CD8-positive, alpha-beta memory T cell (primary cell): ENCODE data around the gene ATG14. TPM values are rescaled to one million over a fixed set of nuclear protein-coding genes. Genes with fewer than 3 reads are reported as not detected.

ENCODE experiments used
- CTCF ChIA-PET: fragments of 350-600 bp; sonication (Branson Sonifier 250); formaldehyde crosslinking; loops from one replicate; lab custom pipeline; 2021; ENCODE audit warnings: antibody characterized with exemption; lab: Charles Lee
- POLR2A ChIA-PET: fragments of 350-600 bp; sonication (Branson Sonifier 250); formaldehyde crosslinking; loops from one replicate; lab custom pipeline; 2021; ENCODE audit warnings: antibody characterized with exemption; lab: Charles Lee
- DNase-seq, 5 donors: peaks; one replicate each; pipeline versions ENCODE4 v3.0.0 to v3.0.0-alpha.2; 2020 to 2022; ENCODE audit warnings: mixed read lengths in 1 of 5
- H3K27ac ChIP-seq: one replicate; pipeline ENCODE4 v1.7.0; 2013; ENCODE audit warnings: low read depth, mild to moderate bottlenecking, low read length, moderate library complexity
- H3K27me3 ChIP-seq: 2 replicates; pipeline ENCODE4 v1.7.0; 2013; ENCODE audit warnings: low read length, mild to moderate bottlenecking; ENCODE audit not compliant: insufficient read depth, poor library complexity, severe bottlenecking
- H3K36me3 ChIP-seq: 2 replicates; pipeline ENCODE4 v1.7.0; 2013; ENCODE audit warnings: mild to moderate bottlenecking, low read length, moderate library complexity; ENCODE audit not compliant: insufficient read depth
- H3K4me1 ChIP-seq: 2 replicates; pipeline ENCODE4 v1.7.0; 2013; ENCODE audit warnings: mild to moderate bottlenecking, low read length, moderate library complexity; ENCODE audit not compliant: insufficient read depth
- H3K4me3 ChIP-seq: 2 replicates; pipeline ENCODE4 v1.7.0; 2013; ENCODE audit warnings: mild to moderate bottlenecking, low read length
- H3K9me3 ChIP-seq: 2 replicates; pipeline ENCODE4 v1.7.0; 2013; ENCODE audit warnings: mild to moderate bottlenecking, low read length
- H3K27ac Mint-ChIP-seq, 8 donors: one replicate each; pipeline ENCODE4 v1.8.0; 2020 to 2021; ENCODE audit warnings: mixed read lengths in 8 of 8, mild to moderate bottlenecking in 6 of 8, inconsistent platforms in 3 of 8, moderate library complexity in 3 of 8
- H3K27me3 Mint-ChIP-seq, 2 donors: one replicate each; pipeline ENCODE4 v1.8.0; 2020 to 2021; ENCODE audit warnings: mixed read lengths in 2 of 2, mild to moderate bottlenecking in 1 of 2, moderate library complexity in 1 of 2
- H3K36me3 Mint-ChIP-seq, 3 donors: one replicate each; pipeline ENCODE4 v1.8.0; 2020 to 2021; ENCODE audit warnings: mixed read lengths in 3 of 3, inconsistent platforms in 1 of 3, mild to moderate bottlenecking in 1 of 3
- H3K4me1 Mint-ChIP-seq, 3 donors: one replicate each; pipeline ENCODE4 v1.8.0; 2020 to 2021; ENCODE audit warnings: mixed read lengths in 3 of 3, inconsistent platforms in 1 of 3, mild to moderate bottlenecking in 1 of 3
- H3K4me3 Mint-ChIP-seq, 7 donors: one replicate each; pipeline ENCODE4 v1.8.0; 2020 to 2021; ENCODE audit warnings: mixed read lengths in 7 of 7, mild to moderate bottlenecking in 6 of 7, moderate library complexity in 4 of 7, inconsistent platforms in 2 of 7
- H3K9me3 Mint-ChIP-seq, 5 donors: one replicate each; pipeline ENCODE4 v1.8.0; 2020 to 2022; ENCODE audit warnings: mixed read lengths in 5 of 5, mild to moderate bottlenecking in 3 of 5, moderate library complexity in 2 of 5, inconsistent platforms in 1 of 5
- polyA plus RNA-seq: library from polyadenylated mRNA; unstranded; fragments of 300-500 nt; fragmentation: Illumina TruSeq; gene quantifications from one replicate; pipeline ENCODE4 v1.2.3, GENCODE V29; 2021
- total RNA-seq, 2 experiments: library from RNA; stranded (reverse); gene quantifications; one replicate each; pipeline ENCODE4 v1.2.3, GENCODE V29; 2021

Gene ATG14
- total and polyA plus RNA-seq, 3 experiments from 2014 or later, result 7.3 to 8.2 (median 7.7) TPM

GRCh38 chr14:55417955-55418354, 6.3 kb upstream of the ATG14 start:
- Mint-ChIP-seq H3K36me3 (no peaks in the 10 kb centered on the region), H3K27me3 (peaks cover 9 to 11% of the 10 kb centered on the region in 2 donors), H3K4me3 (no peak overlapping the region), H3K9me3 (no peaks in the 10 kb centered on the region), H3K4me1 (peaks cover 0 to 1% (median 0%) of the 10 kb centered on the region in 3 donors), H3K27ac (no peak overlapping the region)
- Histone ChIP-seq H3K27me3 (no peaks in the 10 kb centered on the region), H3K27ac (no peak overlapping the region), H3K4me1 (no peaks in the 10 kb centered on the region), H3K4me3 (no peak overlapping the region), H3K9me3 (no peaks in the 10 kb centered on the region), H3K36me3 (no peaks in the 10 kb centered on the region)
- ChIA-PET CTCF (interaction anchor here (1.2 to 2.1 kb wide), 2 partner anchors 10 to 146 kb away, joined by 4 to 5 read pairs; no protein-coding TSS in a partner anchor), POLR2A (no interaction called here)
- DNase-seq, result no peak

GRCh38 chr14:55416866-55417265, 5.2 kb upstream of the ATG14 start:
- Histone ChIP-seq H3K9me3 (no peaks in the 10 kb centered on the region), H3K36me3 (no peaks in the 10 kb centered on the region), H3K27me3 (no peaks in the 10 kb centered on the region), H3K27ac (no peak overlapping the region), H3K4me3 (no peak overlapping the region), H3K4me1 (peaks cover 6% of the 10 kb centered on the region)
- peaks cover 0 to 3% (median 0%) of the 10 kb centered on the region in 3 donors for H3K36me3 Mint-ChIP-seq
- POLR2A ChIA-PET, result no interaction called here
- CTCF ChIA-PET, result interaction anchor here (0.7 to 2.7 kb wide), 6 partner anchors 8 to 146 kb away, joined by 3 to 6 read pairs (median 4); no protein-coding TSS in a partner anchor
- peaks cover 9 to 11% of the 10 kb centered on the region in 2 donors for H3K27me3 Mint-ChIP-seq
- no peak overlapping the region for H3K27ac Mint-ChIP-seq
- no peak overlapping the region for H3K4me3 Mint-ChIP-seq
- DNase-seq, result no peak
- peaks cover 7 to 10% (median 9%) of the 10 kb centered on the region in 3 donors for H3K4me1 Mint-ChIP-seq
- H3K9me3 Mint-ChIP-seq, result no peaks in the 10 kb centered on the region

DNA sequence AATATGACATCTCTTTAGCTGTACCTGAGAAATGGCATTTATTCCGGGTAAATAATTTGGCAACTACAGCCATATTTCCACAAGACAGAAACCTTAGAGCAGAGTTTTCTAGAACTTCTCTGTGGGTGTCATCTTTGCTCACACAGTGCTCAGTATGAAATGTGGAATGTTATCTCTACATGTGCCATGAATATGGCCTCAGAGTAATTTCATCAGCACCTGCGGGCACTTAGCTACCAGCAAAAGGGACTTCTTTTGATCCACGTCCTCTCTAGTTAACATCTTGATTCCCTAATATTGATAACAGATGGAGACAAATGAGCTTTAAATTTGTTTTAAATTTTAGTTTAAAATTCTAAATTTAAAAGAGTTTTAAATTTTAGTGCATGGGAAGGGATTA, 2.9 kb upstream of the ATG14 start:
- Histone ChIP-seq H3K27me3 (no peaks in the 10 kb centered on the region), H3K4me1 (peaks cover 22% of the 10 kb centered on the region), H3K9me3 (no peaks in the 10 kb centered on the region), H3K4me3 (no peak overlapping the region), H3K27ac (no peak overlapping the region), H3K36me3 (no peaks in the 10 kb centered on the region)
- Mint-ChIP-seq H3K27ac (no peak overlapping the region), H3K27me3 (peaks cover 9 to 11% of the 10 kb centered on the region in 2 donors), H3K9me3 (no peaks in the 10 kb centered on the region), H3K4me3 (no peak overlapping the region), H3K4me1 (peaks cover 25 to 30% (median 26%) of the 10 kb centered on the region in 3 donors), H3K36me3 (peaks cover 0 to 5% (median 0%) of the 10 kb centered on the region in 3 donors)
- DNase-seq, result no peak
- ChIA-PET POLR2A (no interaction called here), CTCF (interaction anchor here (0.7 to 2.7 kb wide), 3 partner anchors 11 to 144 kb away, joined by 3 to 6 read pairs (median 3); no protein-coding TSS in a partner anchor)

DNA sequence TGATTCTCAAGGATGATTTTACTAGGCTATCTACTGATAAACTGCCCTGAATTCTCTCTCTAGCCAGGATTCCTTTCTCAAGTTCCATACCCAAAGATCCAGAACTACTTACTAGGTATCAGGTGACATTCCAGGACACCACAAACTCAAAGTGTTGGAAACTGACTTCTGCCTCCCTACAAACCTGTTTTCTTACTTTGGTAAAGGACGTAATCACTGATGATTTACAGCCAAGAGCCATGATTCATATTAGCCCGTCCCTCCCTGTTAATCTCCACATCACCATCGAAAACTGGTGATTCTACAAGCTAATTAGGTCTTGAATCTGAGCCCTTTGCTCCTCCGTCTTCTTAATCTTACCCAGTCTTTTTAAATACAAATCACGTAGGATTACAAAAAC, 1.0 kb upstream of the ATG14 start:
- Histone ChIP-seq H3K27ac (no peak overlapping the region), H3K9me3 (no peaks in the 10 kb centered on the region), H3K4me1 (peaks cover 22% of the 10 kb centered on the region), H3K36me3 (no peaks in the 10 kb centered on the region), H3K4me3 (no peak overlapping the region), H3K27me3 (no peaks in the 10 kb centered on the region)
- Mint-ChIP-seq H3K4me1 (peaks cover 35 to 47% (median 37%) of the 10 kb centered on the region in 3 donors), H3K27ac (peak overlapping the region in 2 of 8 donors; percentile 86 to 95), H3K4me3 (peak overlapping the region; percentile 18 to 91 (median 84)), H3K9me3 (no peaks in the 10 kb centered on the region), H3K36me3 (peaks cover 0 to 8% (median 2%) of the 10 kb centered on the region in 3 donors), H3K27me3 (peaks cover 9 to 11% of the 10 kb centered on the region in 2 donors)
- ChIA-PET CTCF (no interaction called here), POLR2A (no interaction called here)
- DNase-seq, result no peak

DNA sequence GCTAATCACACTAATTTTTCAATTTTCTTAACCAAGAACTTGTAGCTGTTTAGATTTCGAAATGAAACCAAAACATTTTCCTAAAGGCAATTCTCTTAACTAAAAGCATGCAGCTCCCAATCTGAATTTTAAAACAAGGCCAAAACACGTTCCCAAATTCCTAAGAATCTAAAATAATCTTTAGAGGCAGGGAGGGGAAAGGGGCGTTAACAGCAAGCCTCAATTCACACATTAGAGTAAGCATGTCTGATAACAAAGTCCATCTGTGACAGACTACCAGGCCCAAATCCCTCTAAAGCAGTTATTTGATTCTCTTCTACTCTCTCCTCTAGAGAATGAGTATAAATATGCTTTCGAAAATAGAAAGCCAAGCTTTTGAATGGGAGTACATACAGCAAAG, 754 bp downstream of the ATG14 start:
- Mint-ChIP-seq H3K27me3 (peaks cover 9 to 10% of the 10 kb centered on the region in 2 donors), H3K9me3 (no peaks in the 10 kb centered on the region), H3K4me1 (peaks cover 44 to 60% (median 48%) of the 10 kb centered on the region in 3 donors), H3K4me3 (peak overlapping the region; percentile 77 to 96 (median 89)), H3K27ac (peak overlapping the region; percentile 5 to 87 (median 82)), H3K36me3 (peaks cover 0 to 15% (median 4%) of the 10 kb centered on the region in 3 donors)
- Histone ChIP-seq H3K27me3 (no peaks in the 10 kb centered on the region), H3K27ac (peak overlapping the region; percentile 66), H3K36me3 (no peaks in the 10 kb centered on the region), H3K9me3 (no peaks in the 10 kb centered on the region), H3K4me3 (peak overlapping the region; percentile 82), H3K4me1 (peaks cover 22% of the 10 kb centered on the region)
- POLR2A ChIA-PET, result no interaction called here
- DNase-seq, result no peak
- CTCF ChIA-PET, result interaction anchor here (0.7 to 1.1 kb wide), 4 partner anchors 9 to 1979 kb away, joined by 3 read pairs; partner anchors contain the start of gene NAA30

- no peak for DNase-seq
- Mint-ChIP-seq H3K27me3 (no peaks in the 10 kb centered on the region), H3K4me1 (peaks cover 36 to 70% (median 70%) of the 10 kb centered on the region in 3 donors), H3K27ac (peak overlapping the region in 5 of 8 donors; percentile 1 to 66 (median 30)), H3K36me3 (peaks cover 0 to 15% (median 6%) of the 10 kb centered on the region in 3 donors), H3K9me3 (no peaks in the 10 kb centered on the region), H3K4me3 (no peak overlapping the region)
- Histone ChIP-seq H3K27ac (no peak overlapping the region), H3K27me3 (no peaks in the 10 kb centered on the region), H3K4me1 (peaks cover 6% of the 10 kb centered on the region), H3K36me3 (no peaks in the 10 kb centered on the region), H3K9me3 (no peaks in the 10 kb centered on the region), H3K4me3 (no peak overlapping the region)
- POLR2A ChIA-PET, result no interaction called here
- CTCF ChIA-PET, result interaction anchor here (1.0 kb wide), 1 partner anchor 11 kb away, joined by 6 read pairs; no protein-coding TSS in a partner anchor
Measured at GRCh38 chr14:55404173-55404854, 7.3 kb downstream of the ATG14 start.

DNA sequence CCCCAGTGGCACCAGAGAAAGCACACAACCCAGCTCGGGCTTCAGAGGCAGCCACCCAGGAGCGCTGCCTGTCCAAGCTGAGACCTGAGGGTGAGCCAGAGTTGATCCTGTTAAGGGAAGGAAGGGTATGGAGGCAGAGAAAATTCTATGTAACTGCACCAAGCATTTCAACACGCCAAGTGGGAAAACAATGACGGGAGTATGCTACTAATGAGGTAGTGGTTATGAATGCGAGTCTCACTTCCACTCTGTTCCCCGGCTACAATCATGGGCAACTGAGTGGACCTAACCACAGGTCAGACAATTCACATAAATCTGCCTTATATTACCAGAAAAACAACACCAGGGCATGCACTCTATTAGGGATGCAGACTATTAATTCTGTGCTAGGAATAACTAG, 9.9 kb downstream of the ATG14 start:
- Histone ChIP-seq H3K36me3 (no peaks in the 10 kb centered on the region), H3K4me3 (no peak overlapping the region), H3K9me3 (no peaks in the 10 kb centered on the region), H3K4me1 (peaks cover 6% of the 10 kb centered on the region), H3K27me3 (no peaks in the 10 kb centered on the region), H3K27ac (no peak overlapping the region)
- Mint-ChIP-seq H3K36me3 (peaks cover 0 to 16% (median 8%) of the 10 kb centered on the region in 3 donors), H3K27me3 (no peaks in the 10 kb centered on the region), H3K27ac (peak overlapping the region in 1 of 8 donors; percentile 10), H3K4me1 (peaks cover 26 to 68% (median 59%) of the 10 kb centered on the region in 3 donors), H3K9me3 (no peaks in the 10 kb centered on the region), H3K4me3 (no peak overlapping the region)
- POLR2A ChIA-PET, result no interaction called here
- no peak for DNase-seq
- CTCF ChIA-PET, result no interaction called here

DNA sequence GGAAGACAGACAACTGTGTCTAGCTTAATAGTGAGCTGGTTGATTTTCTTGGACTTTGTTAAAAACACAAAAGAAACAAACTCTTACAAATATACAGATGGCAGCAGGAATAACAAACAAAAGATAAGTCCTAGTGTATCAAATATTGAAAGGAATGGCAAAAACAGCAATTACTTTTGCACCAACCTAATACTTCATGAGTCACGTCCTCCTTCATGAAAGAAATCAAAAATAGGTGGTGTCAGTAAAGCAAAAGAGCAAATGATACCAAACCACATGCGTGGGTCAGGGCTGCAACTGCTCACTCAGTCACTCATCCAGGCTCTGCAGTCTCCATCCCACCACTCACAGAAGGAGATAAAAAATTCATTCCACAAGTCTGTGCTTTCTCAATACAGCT, 11.8 kb downstream of the ATG14 start:
- Histone ChIP-seq H3K27ac (no peak overlapping the region), H3K27me3 (no peaks in the 10 kb centered on the region), H3K36me3 (no peaks in the 10 kb centered on the region), H3K4me1 (peaks cover 6% of the 10 kb centered on the region), H3K9me3 (no peaks in the 10 kb centered on the region), H3K4me3 (no peak overlapping the region)
- Mint-ChIP-seq H3K4me3 (no peak overlapping the region), H3K27me3 (no peaks in the 10 kb centered on the region), H3K27ac (no peak overlapping the region), H3K36me3 (peaks cover 0 to 27% (median 20%) of the 10 kb centered on the region in 3 donors), H3K4me1 (peaks cover 19 to 52% (median 45%) of the 10 kb centered on the region in 3 donors), H3K9me3 (no peaks in the 10 kb centered on the region)
- no peak for DNase-seq
- CTCF ChIA-PET, result no interaction called here
- POLR2A ChIA-PET, result no interaction called here
